PC-9 (cell line): Measurements from ENCODE around the gene CSF1. TPM values are rescaled to one million over a fixed set of nuclear protein-coding genes. Genes with fewer than 3 reads are reported as not detected.
A peak's percentile ranks its signal among the peaks of the same experiment; 100 is the strongest.

Experiments
- BruUV-seq: library from RNA; stranded (reverse); fragments of 400-500 nt; replicated peaks from 2 replicates; lab custom pipeline; 2021; lab: Mats Ljungman, UMichigan
- CTCF ChIA-PET: fragments of 300-600 bp; sonication (Branson Sonifier 250); formaldehyde crosslinking; loops from one replicate; lab custom pipeline; 2022; ENCODE audit warnings: antibody characterized with exemption; lab: Charles Lee
- POLR2A ChIA-PET: fragments of 300-600 bp; sonication (Branson Sonifier 250); formaldehyde crosslinking; loops from one replicate; lab custom pipeline; 2022; ENCODE audit warnings: antibody characterized with exemption; ENCODE audit not compliant: unreplicated experiment; lab: Charles Lee
- DNase-seq, 2 experiments: peaks; one replicate each; pipeline versions ENCODE4 v3.0.0 to v3.0.0-alpha.2; 2015 to 2022; ENCODE audit warnings: mixed read lengths in 1 of 2
- H2AFZ ChIP-seq: fragments of 200-600 bp; sonication (generic); 2 replicates; pipeline ENCODE4 v1.8.1; 2017; ENCODE audit warnings: antibody characterized with exemption
- H3F3A ChIP-seq: fragments of 200-600 bp; sonication (generic); 2 replicates; pipeline ENCODE4 v1.8.1; 2017; ENCODE audit warnings: antibody characterized with exemption, mild to moderate bottlenecking, low read depth; ENCODE audit not compliant: insufficient read depth
- H3K27ac ChIP-seq: fragments of 200-600 bp; sonication (generic); 2 replicates; pipeline ENCODE4 v1.6.1; 2016; ENCODE audit warnings: mixed run types
- H3K27me3 ChIP-seq: fragments of 200-600 bp; sonication (generic); 2 replicates; pipeline ENCODE4 v1.6.1; 2016; ENCODE audit warnings: low read depth, mixed run types; ENCODE audit not compliant: insufficient read depth
- H3K36me3 ChIP-seq: fragments of 200-600 bp; sonication (generic); 2 replicates; pipeline ENCODE4 v1.6.1; 2016; ENCODE audit warnings: low read depth, mixed run types
- H3K4me1 ChIP-seq: fragments of 200-600 bp; sonication (generic); replicated peaks from 2 replicates; pipeline ENCODE4 v1.6.1; 2016; ENCODE audit warnings: mixed run types; ENCODE audit not compliant: insufficient read depth
- H3K4me2 ChIP-seq: fragments of 200-600 bp; sonication (generic); 2 replicates; pipeline ENCODE4 v1.6.1; 2017; ENCODE audit warnings: mixed run types
- H3K4me3 ChIP-seq: fragments of 200-600 bp; sonication (generic); 2 replicates; pipeline ENCODE4 v1.6.1; 2016; ENCODE audit warnings: mixed run types
- H3K79me2 ChIP-seq: fragments of 200-600 bp; sonication (generic); 2 replicates; pipeline ENCODE4 v1.6.1; 2017; ENCODE audit warnings: low read depth, mixed run types
- H3K9me2 ChIP-seq: fragments of 200-600 bp; sonication (generic); 2 replicates; pipeline ENCODE4 v1.8.1; 2017; ENCODE audit warnings: mild to moderate bottlenecking; ENCODE audit not compliant: insufficient read depth
- H3K9me3 ChIP-seq: fragments of 200-600 bp; sonication (generic); 2 replicates; pipeline ENCODE4 v1.8.1; 2016; ENCODE audit warnings: low read depth; ENCODE audit not compliant: insufficient read depth
- H4K20me1 ChIP-seq: fragments of 200-600 bp; sonication (generic); 2 replicates; pipeline ENCODE4 v1.8.1; 2017; ENCODE audit not compliant: insufficient read depth
- EZH2 ChIP-seq: fragments of 200-600 bp; sonication (generic); IDR thresholded peaks from 2 replicates; pipeline ENCODE4 v1.8.0; 2017; ENCODE audit warnings: antibody characterized with exemption, low read depth
- intact Hi-C: fragments of 100-400 bp; cut with micrococcal nuclease; formaldehyde crosslinking; loops from one replicate; pipeline ENCODE4 v1.10.0; 2022; ENCODE audit not compliant: unreplicated experiment
- total RNA-seq: library from RNA; stranded (reverse); gene quantifications from 2 replicates; pipeline ENCODE4 v1.2.3, GENCODE V29; 2021
- TF ChIP-seq, protein P1 (sequence below): fragments of 200-600 bp; sonication (generic); conservative IDR thresholded peaks from 2 replicates; pipeline ENCODE4 v1.6.1; 2017; ENCODE audit warnings: mixed run types, antibody characterized with exemption, mild to moderate bottlenecking, moderate library complexity

The CSF1 gene
- total RNA-seq, 1 experiment from 2014 or later: 29.8 TPM

DNA sequence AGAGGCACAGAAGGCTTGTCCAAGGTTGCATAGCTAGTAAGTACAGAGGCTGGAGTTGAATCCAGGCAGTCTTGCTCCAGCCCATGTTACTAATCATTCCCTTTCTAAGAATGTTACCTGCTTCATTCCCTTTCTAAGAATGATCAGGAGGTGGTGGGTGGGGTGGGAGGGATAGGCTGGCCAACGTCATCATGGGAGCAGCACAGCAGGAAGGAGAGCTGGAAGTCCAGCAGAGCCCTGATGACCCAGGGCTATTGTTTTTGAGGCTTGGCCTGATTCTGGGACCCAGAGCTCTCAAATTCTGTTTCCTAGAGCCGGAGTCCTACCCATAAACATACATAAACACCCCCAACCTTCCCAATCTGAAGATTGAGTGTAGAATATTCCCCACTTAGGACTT lies 11.8 kb upstream of the CSF1 start:
- ChIA-PET POLR2A (no interaction called here), CTCF (no interaction called here)
- Histone ChIP-seq H3K4me2 (no peak overlapping the region), H3K9me2 (no peaks in the 10 kb centered on the region), H3K9me3 (no peaks in the 10 kb centered on the region), H3K27me3 (no peaks in the 10 kb centered on the region), H3K4me1 (peaks cover 70% of the 10 kb centered on the region), H3K4me3 (no peak overlapping the region), H4K20me1 (no peaks in the 10 kb centered on the region), H2AFZ (no peak overlapping the region), H3K36me3 (no peaks in the 10 kb centered on the region), H3K79me2 (no peaks in the 10 kb centered on the region), H3F3A (peaks cover 3% of the 10 kb centered on the region; the same call in 1 of the 2 replicates), H3K27ac (no peak overlapping the region)
- DNase-seq: no peak
- TF ChIP-seq, protein P1, sequence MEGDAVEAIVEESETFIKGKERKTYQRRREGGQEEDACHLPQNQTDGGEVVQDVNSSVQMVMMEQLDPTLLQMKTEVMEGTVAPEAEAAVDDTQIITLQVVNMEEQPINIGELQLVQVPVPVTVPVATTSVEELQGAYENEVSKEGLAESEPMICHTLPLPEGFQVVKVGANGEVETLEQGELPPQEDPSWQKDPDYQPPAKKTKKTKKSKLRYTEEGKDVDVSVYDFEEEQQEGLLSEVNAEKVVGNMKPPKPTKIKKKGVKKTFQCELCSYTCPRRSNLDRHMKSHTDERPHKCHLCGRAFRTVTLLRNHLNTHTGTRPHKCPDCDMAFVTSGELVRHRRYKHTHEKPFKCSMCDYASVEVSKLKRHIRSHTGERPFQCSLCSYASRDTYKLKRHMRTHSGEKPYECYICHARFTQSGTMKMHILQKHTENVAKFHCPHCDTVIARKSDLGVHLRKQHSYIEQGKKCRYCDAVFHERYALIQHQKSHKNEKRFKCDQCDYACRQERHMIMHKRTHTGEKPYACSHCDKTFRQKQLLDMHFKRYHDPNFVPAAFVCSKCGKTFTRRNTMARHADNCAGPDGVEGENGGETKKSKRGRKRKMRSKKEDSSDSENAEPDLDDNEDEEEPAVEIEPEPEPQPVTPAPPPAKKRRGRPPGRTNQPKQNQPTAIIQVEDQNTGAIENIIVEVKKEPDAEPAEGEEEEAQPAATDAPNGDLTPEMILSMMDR: no peak
- no peak for TF ChIP-seq EZH2
- no TSS peak for BruUV-seq
- intact Hi-C loops: no loop called here

DNA sequence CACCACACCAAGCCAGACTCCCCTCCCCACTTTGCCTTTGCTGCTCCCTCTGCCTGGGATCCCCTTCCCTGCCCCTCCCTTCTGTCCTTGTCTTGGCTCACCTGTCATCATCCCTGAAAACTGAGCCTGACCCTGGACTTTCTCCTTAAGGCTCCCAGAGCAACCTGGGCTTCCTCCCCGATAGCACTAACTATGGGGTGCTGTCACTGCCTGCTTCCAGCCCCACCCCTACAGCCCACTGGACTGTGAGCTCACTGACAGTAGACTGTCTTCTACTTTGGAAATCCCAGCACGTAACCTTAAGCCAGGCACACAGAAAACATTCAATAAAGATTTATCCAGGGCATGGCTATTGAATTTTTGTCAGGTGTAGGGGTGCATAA lies 9.5 kb upstream of the CSF1 start:
- no peaks in the 10 kb centered on the region for H3K36me3 ChIP-seq
- H3K27ac ChIP-seq: no peak overlapping the region
- CTCF ChIA-PET: no interaction called here
- TF ChIP-seq, protein P1: no peak
- no peak for TF ChIP-seq EZH2
- H3K4me3 ChIP-seq: no peak overlapping the region
- H3K4me1 ChIP-seq: peaks cover 50% of the 10 kb centered on the region
- H3K4me2 ChIP-seq: no peak overlapping the region
- H3K79me2 ChIP-seq: no peaks in the 10 kb centered on the region
- POLR2A ChIA-PET: no interaction called here
- H3K9me3 ChIP-seq: no peaks in the 10 kb centered on the region
- H3K9me2 ChIP-seq: no peaks in the 10 kb centered on the region
- no TSS peak for BruUV-seq
- no peaks in the 10 kb centered on the region for H4K20me1 ChIP-seq
- H2AFZ ChIP-seq: no peak overlapping the region
- no peak for DNase-seq
- H3F3A ChIP-seq: peaks cover 3% of the 10 kb centered on the region; the same call in 1 of the 2 replicates
- no peaks in the 10 kb centered on the region for H3K27me3 ChIP-seq
- intact Hi-C loops: no loop called here

DNA sequence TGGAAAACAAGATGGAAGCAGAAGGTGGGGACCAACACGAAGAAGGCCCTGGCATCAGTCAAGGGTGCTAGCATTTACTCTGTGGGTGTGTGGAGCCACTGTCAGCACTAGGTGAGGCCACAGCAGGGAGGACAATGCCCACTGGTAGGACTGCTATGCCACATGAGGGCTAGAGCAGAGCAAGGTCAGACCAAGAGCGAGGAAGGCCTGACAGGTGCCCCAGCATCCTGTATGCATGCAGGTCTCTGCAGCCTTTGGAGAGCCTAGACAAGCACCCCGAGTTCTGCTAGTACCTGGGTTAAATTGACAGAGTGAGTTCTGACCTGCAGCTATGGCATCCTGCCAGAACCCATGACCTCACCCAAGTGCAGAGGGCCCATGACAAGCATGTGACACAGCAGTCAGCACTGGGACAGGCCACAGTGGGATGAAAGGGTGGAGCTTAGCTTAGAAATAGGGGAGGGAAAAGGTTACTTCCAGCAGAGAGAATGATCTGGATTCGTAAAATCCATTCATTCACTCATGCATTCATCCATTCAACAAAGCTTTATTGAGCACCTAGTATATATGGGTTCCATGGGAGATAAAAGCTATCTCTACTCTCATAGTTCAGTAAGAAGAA lies 9.0 kb upstream of the CSF1 start:
- H3K27ac ChIP-seq: no peak overlapping the region
- H3K9me2 ChIP-seq: no peaks in the 10 kb centered on the region
- H3K36me3 ChIP-seq: no peaks in the 10 kb centered on the region
- H3K79me2 ChIP-seq: no peaks in the 10 kb centered on the region
- ChIA-PET CTCF (interaction anchor here (1.8 kb wide), 1 partner anchor 19 kb away, joined by 5 read pairs; no protein-coding TSS in a partner anchor), POLR2A (no interaction called here)
- H3K27me3 ChIP-seq: no peaks in the 10 kb centered on the region
- peaks cover 3% of the 10 kb centered on the region; the same call in 1 of the 2 replicates for H3F3A ChIP-seq
- peaks cover 45% of the 10 kb centered on the region for H3K4me1 ChIP-seq
- H4K20me1 ChIP-seq: no peaks in the 10 kb centered on the region
- no peak for DNase-seq
- intact Hi-C loops: no loop called here
- H2AFZ ChIP-seq: no peak overlapping the region
- no peak overlapping the region for H3K4me3 ChIP-seq
- BruUV-seq: no TSS peak
- 0 out of 2 replicates have a peak overlapping the region, but pooled peaks have one; percentile 4 for H3K4me2 ChIP-seq
- no peaks in the 10 kb centered on the region for H3K9me3 ChIP-seq
- TF ChIP-seq EZH2: no peak
- TF ChIP-seq, protein P1: no peak
